PFSK-1 (cell line): ENCODE results near the gene PHAX.

Experiments used
- POLR2AphosphoS5 ChIP-seq: IDR thresholded peaks from 2 replicates; pipeline ENCODE4 v1.6.1; 2012; ENCODE audit warnings: low read depth, mild to moderate bottlenecking, control low read depth, low read length, moderate library complexity
- TAF1 ChIP-seq: IDR thresholded peaks from 2 replicates; pipeline ENCODE4 v1.6.1; 2012; ENCODE audit warnings: low read length, control low read depth, borderline replicate concordance; ENCODE audit not compliant: insufficient read depth
- TF ChIP-seq, protein P1 (sequence below), 2 experiments: IDR thresholded peaks; 2 replicates each; pipeline versions ENCODE4 v1.6.1 to v1.8.0; 2011 to 2012; ENCODE audit warnings: low read depth in 2 of 2, low read length in 2 of 2, control low read depth in 1 of 2, inconsistent platforms in 1 of 2, mild to moderate bottlenecking in 1 of 2, moderate library complexity in 1 of 2; ENCODE audit not compliant: insufficient read depth in 1 of 2

DNA sequence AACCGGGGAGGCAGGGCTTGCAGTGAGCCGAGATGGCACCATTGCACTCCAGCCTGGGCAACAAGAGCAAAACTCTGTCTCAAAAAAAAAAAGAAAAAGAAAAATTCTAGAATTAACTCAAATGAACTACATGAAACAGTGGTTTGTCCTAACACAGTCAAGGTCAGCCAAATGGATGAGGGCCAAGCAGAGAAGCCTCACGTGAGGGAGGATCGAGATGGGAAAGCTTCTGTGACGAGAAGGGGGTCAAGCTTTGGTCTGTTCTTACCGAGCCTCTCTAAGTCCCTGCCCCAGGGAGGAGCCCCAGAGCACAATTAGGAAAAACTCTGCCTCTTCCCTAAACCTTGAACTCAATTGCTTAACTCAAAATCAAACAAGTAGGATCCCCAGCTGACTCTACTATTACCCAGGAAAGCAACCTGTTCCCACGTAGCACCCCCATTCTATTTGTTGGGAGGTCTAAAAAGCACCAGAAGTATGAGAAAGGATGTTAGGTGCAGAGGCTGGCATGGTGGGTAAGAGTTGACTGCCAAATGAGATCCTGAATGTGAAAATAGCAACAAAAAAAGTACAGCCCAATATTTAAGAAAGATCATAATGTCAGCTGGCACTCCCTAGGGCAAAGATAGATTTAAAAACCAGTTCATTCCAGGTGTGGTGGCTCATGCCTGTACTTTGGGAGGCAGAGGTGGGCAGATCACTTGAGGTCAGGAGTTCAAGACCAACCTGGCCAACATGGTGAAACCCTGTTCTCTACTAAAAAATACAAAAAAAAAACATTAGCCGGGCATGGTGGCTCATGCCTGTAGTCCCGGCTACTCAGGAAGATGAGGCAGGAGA is 13.0 kb upstream of the PHAX start:
- TF ChIP-seq, protein P1, sequence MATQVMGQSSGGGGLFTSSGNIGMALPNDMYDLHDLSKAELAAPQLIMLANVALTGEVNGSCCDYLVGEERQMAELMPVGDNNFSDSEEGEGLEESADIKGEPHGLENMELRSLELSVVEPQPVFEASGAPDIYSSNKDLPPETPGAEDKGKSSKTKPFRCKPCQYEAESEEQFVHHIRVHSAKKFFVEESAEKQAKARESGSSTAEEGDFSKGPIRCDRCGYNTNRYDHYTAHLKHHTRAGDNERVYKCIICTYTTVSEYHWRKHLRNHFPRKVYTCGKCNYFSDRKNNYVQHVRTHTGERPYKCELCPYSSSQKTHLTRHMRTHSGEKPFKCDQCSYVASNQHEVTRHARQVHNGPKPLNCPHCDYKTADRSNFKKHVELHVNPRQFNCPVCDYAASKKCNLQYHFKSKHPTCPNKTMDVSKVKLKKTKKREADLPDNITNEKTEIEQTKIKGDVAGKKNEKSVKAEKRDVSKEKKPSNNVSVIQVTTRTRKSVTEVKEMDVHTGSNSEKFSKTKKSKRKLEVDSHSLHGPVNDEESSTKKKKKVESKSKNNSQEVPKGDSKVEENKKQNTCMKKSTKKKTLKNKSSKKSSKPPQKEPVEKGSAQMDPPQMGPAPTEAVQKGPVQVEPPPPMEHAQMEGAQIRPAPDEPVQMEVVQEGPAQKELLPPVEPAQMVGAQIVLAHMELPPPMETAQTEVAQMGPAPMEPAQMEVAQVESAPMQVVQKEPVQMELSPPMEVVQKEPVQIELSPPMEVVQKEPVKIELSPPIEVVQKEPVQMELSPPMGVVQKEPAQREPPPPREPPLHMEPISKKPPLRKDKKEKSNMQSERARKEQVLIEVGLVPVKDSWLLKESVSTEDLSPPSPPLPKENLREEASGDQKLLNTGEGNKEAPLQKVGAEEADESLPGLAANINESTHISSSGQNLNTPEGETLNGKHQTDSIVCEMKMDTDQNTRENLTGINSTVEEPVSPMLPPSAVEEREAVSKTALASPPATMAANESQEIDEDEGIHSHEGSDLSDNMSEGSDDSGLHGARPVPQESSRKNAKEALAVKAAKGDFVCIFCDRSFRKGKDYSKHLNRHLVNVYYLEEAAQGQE (IDR thresholded peaks at IDR 0.05; ENCODE audit: insufficient read depth in 1 of 2, low read depth in 2 of 2, low read length in 2 of 2): no peak
- no peak for TF ChIP-seq POLR2AphosphoS5
- no peak for TF ChIP-seq TAF1
